OCI-LY1 (cell line): ENCODE results near the gene ZNF334.

Experiments
- H2AFZ ChIP-seq: fragments of 200-600 bp; sonication (generic), shearing (Covaris generic); 2 replicates; pipeline ENCODE4 v1.6.0; 2014; ENCODE audit warnings: antibody characterized with exemption, mild to moderate bottlenecking, low read length
- H3F3A ChIP-seq: fragments of 200-600 bp; sonication (generic), shearing (Covaris generic); 2 replicates; pipeline ENCODE4 v1.6.0; 2014; ENCODE audit warnings: mild to moderate bottlenecking, antibody characterized with exemption, low read length, moderate library complexity; ENCODE audit not compliant: insufficient read depth
- H3K27ac ChIP-seq: fragments of 200-600 bp; sonication (generic); 2 replicates; pipeline ENCODE4 v1.5.1; 2014; ENCODE audit warnings: low read length, mixed run types, mild to moderate bottlenecking, low read depth; ENCODE audit not compliant: poor library complexity, severe bottlenecking
- H3K27me3 ChIP-seq: fragments of 200-600 bp; sonication (generic); 2 replicates; pipeline ENCODE4 v1.6.0; 2014; ENCODE audit warnings: antibody characterized with exemption, mild to moderate bottlenecking, low read length, moderate library complexity; ENCODE audit not compliant: insufficient read depth
- H3K36me3 ChIP-seq: fragments of 200-600 bp; sonication (generic); 2 replicates; pipeline ENCODE4 v1.6.1; 2014; ENCODE audit warnings: mild to moderate bottlenecking, antibody characterized with exemption, low read length, moderate library complexity, mixed read lengths; ENCODE audit not compliant: insufficient read depth
- H3K4me1 ChIP-seq: fragments of 200-600 bp; sonication (generic); 2 replicates; pipeline ENCODE4 v1.5.1; 2014; ENCODE audit warnings: mild to moderate bottlenecking, low read length, moderate library complexity; ENCODE audit not compliant: insufficient read depth, severe bottlenecking
- H3K4me2 ChIP-seq: fragments of 200-600 bp; sonication (generic), shearing (Covaris generic); 2 replicates; pipeline ENCODE4 v1.6.1; 2014; ENCODE audit warnings: low read length
- H3K4me3 ChIP-seq: fragments of 200-600 bp; sonication (generic); 2 replicates; pipeline ENCODE4 v1.5.1; 2014; ENCODE audit warnings: low read length, low read depth, mild to moderate bottlenecking, mixed read lengths; ENCODE audit not compliant: poor library complexity, severe bottlenecking
- H3K79me2 ChIP-seq: fragments of 200-600 bp; shearing (Covaris generic); 2 replicates; pipeline ENCODE4 v1.6.1; 2016; ENCODE audit warnings: mixed run types, low read length, mixed read lengths; ENCODE audit not compliant: insufficient read depth
- H3K9ac ChIP-seq: fragments of 200-600 bp; sonication (generic), shearing (Covaris generic); 2 replicates; pipeline ENCODE4 v1.6.1; 2014; ENCODE audit warnings: mild to moderate bottlenecking, low read length, mixed read lengths
- H3K9me2 ChIP-seq: fragments of 200-600 bp; sonication (generic), shearing (Covaris generic); 2 replicates; pipeline ENCODE4 v1.6.1; 2014; ENCODE audit warnings: low read depth, mild to moderate bottlenecking, low read length, mixed read lengths
- H3K9me3 ChIP-seq: fragments of 200-600 bp; shearing (Covaris generic); 2 replicates; pipeline ENCODE4 v1.6.1; 2014; ENCODE audit warnings: low read length, mixed read lengths
- H4K20me1 ChIP-seq: fragments of 200-600 bp; sonication (generic), shearing (Covaris generic); 2 replicates; pipeline ENCODE4 v1.6.0; 2016; ENCODE audit warnings: mild to moderate bottlenecking, low read length; ENCODE audit not compliant: insufficient read depth
- EZH2 ChIP-seq: fragments of 200-600 bp; sonication (generic), shearing (Covaris generic); IDR thresholded peaks from 2 replicates; pipeline ENCODE4 v1.8.0; 2017; ENCODE audit warnings: borderline replicate concordance, mixed run types, mild to moderate bottlenecking, antibody characterized with exemption, low read length, moderate library complexity, mixed read lengths
- TF ChIP-seq, protein P1 (sequence below): fragments of 200-600 bp; sonication (generic), shearing (Covaris generic); IDR thresholded peaks from 2 replicates; pipeline ENCODE4 v1.5.1; 2017; ENCODE audit warnings: mild to moderate bottlenecking, antibody characterized with exemption, low read length, moderate library complexity, mixed read lengths

Gene ZNF334

DNA sequence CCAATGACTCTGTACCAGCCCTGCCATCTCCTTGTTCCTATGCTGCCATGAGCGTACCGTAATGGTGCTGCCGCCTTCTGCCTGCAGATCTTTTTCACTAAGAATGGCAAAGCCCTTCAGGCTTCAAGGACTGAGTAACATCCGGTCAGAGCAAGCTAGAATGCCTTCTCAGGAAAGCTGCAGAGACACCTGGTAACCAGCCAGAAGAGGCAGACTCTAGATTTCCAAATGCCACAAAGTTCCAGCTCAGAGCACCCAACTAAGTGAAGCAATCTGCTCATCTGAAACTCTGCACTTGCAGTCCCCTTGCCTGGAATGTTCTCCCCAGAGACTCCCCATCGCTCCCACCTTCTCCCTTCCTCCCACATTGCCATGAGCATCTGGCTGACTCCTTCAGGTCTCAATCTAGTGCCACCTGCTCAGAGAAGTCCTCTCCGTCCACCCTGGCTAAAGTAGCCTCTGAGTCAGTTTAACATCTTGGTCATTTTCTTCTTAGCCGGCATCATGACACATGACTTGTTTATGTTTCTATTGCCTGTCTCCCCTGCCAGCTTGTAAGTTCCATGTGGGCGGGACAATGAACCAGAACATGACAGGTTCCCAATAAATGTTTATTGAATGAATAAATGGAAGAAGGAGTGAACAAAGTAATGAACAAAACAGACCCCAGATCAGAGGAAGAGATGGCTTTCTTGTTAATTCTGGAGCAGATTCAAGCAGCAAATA lies 44.0 kb upstream of the ZNF334 start:
- Histone ChIP-seq H3F3A (no peaks in the 10 kb centered on the region), H3K9ac (no peak overlapping the region), H2AFZ (no peak overlapping the region), H3K9me3 (no peaks in the 10 kb centered on the region), H3K27me3 (peaks cover 6% of the 10 kb centered on the region; the same call in 1 of the 2 replicates), H3K27ac (no peak overlapping the region), H3K4me2 (no peak overlapping the region), H3K4me1 (no peaks in the 10 kb centered on the region), H3K79me2 (no peaks in the 10 kb centered on the region), H3K9me2 (no peaks in the 10 kb centered on the region), H3K36me3 (no peaks in the 10 kb centered on the region), H3K4me3 (no peak overlapping the region), H4K20me1 (no peaks in the 10 kb centered on the region)
- TF ChIP-seq EZH2 = no peak
- TF ChIP-seq, protein P1, sequence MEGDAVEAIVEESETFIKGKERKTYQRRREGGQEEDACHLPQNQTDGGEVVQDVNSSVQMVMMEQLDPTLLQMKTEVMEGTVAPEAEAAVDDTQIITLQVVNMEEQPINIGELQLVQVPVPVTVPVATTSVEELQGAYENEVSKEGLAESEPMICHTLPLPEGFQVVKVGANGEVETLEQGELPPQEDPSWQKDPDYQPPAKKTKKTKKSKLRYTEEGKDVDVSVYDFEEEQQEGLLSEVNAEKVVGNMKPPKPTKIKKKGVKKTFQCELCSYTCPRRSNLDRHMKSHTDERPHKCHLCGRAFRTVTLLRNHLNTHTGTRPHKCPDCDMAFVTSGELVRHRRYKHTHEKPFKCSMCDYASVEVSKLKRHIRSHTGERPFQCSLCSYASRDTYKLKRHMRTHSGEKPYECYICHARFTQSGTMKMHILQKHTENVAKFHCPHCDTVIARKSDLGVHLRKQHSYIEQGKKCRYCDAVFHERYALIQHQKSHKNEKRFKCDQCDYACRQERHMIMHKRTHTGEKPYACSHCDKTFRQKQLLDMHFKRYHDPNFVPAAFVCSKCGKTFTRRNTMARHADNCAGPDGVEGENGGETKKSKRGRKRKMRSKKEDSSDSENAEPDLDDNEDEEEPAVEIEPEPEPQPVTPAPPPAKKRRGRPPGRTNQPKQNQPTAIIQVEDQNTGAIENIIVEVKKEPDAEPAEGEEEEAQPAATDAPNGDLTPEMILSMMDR = no peak

DNA sequence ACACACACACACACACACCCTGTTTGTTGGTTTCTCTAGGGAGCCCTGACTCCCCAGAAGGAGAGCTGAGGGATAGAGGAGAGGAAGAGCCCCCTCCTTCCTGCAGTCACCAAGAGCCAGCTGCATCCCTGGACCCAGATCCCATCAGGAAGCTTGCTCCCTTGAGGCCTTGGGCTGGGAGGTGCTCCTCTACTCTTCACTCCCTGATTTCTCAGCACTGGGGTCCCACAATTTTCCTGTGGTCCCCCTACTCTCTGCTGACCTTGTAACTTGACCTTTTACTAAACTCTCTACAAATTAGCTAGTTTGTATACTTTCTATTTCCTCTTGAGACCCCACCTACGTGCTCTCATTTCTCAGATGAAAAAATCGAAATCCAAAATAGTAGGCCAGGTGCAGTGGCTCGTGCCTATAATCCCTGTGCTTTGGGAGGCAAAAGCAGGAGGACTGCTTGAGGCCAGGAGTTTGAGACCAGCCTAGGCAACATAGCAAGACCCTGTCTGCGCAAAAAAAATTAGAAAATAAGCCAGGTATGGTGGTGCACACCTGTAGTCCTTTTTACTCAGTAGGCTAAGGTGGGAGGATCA lies 42.1 kb upstream of the ZNF334 start:
- Histone ChIP-seq H3K4me1 (no peaks in the 10 kb centered on the region), H3K79me2 (no peaks in the 10 kb centered on the region), H3K4me2 (no peak overlapping the region), H3K36me3 (no peaks in the 10 kb centered on the region), H3K9me2 (no peaks in the 10 kb centered on the region), H3K4me3 (no peak overlapping the region), H3F3A (no peaks in the 10 kb centered on the region), H3K27me3 (no peaks in the 10 kb centered on the region), H2AFZ (no peak overlapping the region), H3K27ac (no peak overlapping the region), H3K9me3 (no peaks in the 10 kb centered on the region), H3K9ac (no peak overlapping the region), H4K20me1 (no peaks in the 10 kb centered on the region)
- no peak for TF ChIP-seq EZH2
- TF ChIP-seq, protein P1 = no peak

DNA sequence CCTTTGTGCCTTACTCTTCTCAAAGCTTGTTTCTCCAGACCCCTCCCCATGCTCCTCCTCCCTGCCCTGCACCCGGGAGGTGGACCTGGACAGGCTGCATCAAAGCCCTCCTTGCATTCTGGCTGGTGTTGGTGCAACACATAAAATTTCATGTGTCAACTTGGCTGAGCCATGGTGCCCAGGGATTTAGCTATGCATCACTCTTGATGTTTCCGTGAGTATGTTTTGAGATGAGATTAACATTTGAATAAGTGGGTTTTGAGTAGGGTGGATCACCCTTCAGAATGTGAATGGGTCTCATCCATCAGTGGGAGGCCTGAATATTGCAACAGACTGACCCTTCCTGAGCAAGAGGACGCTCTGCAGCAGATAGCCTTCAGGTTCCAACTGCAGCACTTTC lies 41.5 kb upstream of the ZNF334 start:
- H3K9ac ChIP-seq = no peak overlapping the region
- no peak overlapping the region for H3K27ac ChIP-seq
- H2AFZ ChIP-seq = no peak overlapping the region
- H4K20me1 ChIP-seq = no peaks in the 10 kb centered on the region
- H3K4me3 ChIP-seq = no peak overlapping the region
- H3K36me3 ChIP-seq = no peaks in the 10 kb centered on the region
- H3K4me1 ChIP-seq = no peaks in the 10 kb centered on the region
- H3F3A ChIP-seq = no peaks in the 10 kb centered on the region
- H3K9me3 ChIP-seq = no peaks in the 10 kb centered on the region
- H3K27me3 ChIP-seq = no peaks in the 10 kb centered on the region
- no peak overlapping the region for H3K4me2 ChIP-seq
- no peaks in the 10 kb centered on the region for H3K9me2 ChIP-seq
- TF ChIP-seq, protein P1 = no peak
- TF ChIP-seq EZH2 = no peak
- H3K79me2 ChIP-seq = no peaks in the 10 kb centered on the region
